GM18511 (cell line): ENCODE results near the gene MDP1.
"Not testable (repeated sequence)": the region's sequence is repeated elsewhere in the genome, so short reads cannot be mapped to it uniquely, and the experiment has no call there.

ENCODE experiments used
- ATAC-seq: cut with Tn5 transposase; IDR thresholded peaks from one replicate; pipeline ENCODE4 v1.9.1; 2021; ENCODE audit warnings: mild to moderate bottlenecking, moderate library complexity; ENCODE audit not compliant: unreplicated experiment

MDP1 gene

GRCh38 chr14:24202538-24202937, 13.3 kb downstream of the MDP1 start:
- not testable (repeated sequence) for ATAC-seq

GRCh38 chr14:24198814-24199524, 16.9 kb downstream of the MDP1 start:
- ATAC-seq = no peak

GRCh38 chr14:24197056-24197450, 18.8 kb downstream of the MDP1 start:
- ATAC-seq = no peak

- peak; percentile 28 for ATAC-seq
Measured at GRCh38 chr14:24196071-24197055, 19.5 kb downstream of the MDP1 start.

- ATAC-seq = peak; percentile 90
Measured at GRCh38 chr14:24195186-24196070, 20.4 kb downstream of the MDP1 start, which contains the start of gene TM9SF1. Gene TM9SF1, minus strand, starts transcription at chr14:24195441. Its CDS starts 422 bp downstream, at chr14:24195019.

GRCh38 chr14:24194873-24195185, 21.0 kb downstream of the MDP1 start:
- ATAC-seq = no peak

- ATAC-seq = no peak
Measured at GRCh38 chr14:24194186-24194872, 21.5 kb downstream of the MDP1 start.

GRCh38 chr14:24192933-24193332, 22.9 kb downstream of the MDP1 start:
- no peak for ATAC-seq

GRCh38 chr14:24190416-24190815, 25.4 kb downstream of the MDP1 start:
- ATAC-seq = no peak

GRCh38 chr14:24189460-24189859, 26.4 kb downstream of the MDP1 start:
- ATAC-seq = no peak

GRCh38 chr14:24189059-24189375, 26.8 kb downstream of the MDP1 start:
- no peak for ATAC-seq

- ATAC-seq = peak; percentile 94
Measured at GRCh38 chr14:24188251-24189058, 27.4 kb downstream of the MDP1 start, which contains the start of gene IPO4. Gene IPO4, minus strand, starts transcription at chr14:24188816. Its CDS starts 29 bp downstream, at chr14:24188787.

- no peak for ATAC-seq
Measured at GRCh38 chr14:24187539-24187915, 28.3 kb downstream of the MDP1 start.

- ATAC-seq = no peak
Measured at GRCh38 chr14:24186831-24187538, 28.9 kb downstream of the MDP1 start.

- ATAC-seq = no peak
Measured at GRCh38 chr14:24185741-24186140, 30.1 kb downstream of the MDP1 start.

- ATAC-seq = no peak
Measured at GRCh38 chr14:24185026-24185425, 30.8 kb downstream of the MDP1 start.

GRCh38 chr14:24184104-24184970, 31.5 kb downstream of the MDP1 start:
- ATAC-seq = no peak

GRCh38 chr14:24183014-24183481, 32.8 kb downstream of the MDP1 start:
- ATAC-seq = no peak
